GM12878 (cell line): ENCODE results near the gene CAVIN2. TPM values are rescaled to one million over a fixed set of nuclear protein-coding genes. Genes with fewer than 3 reads are reported as not detected.

Source experiments
- ATAC-seq: fragments of 200-7000 bp; cut with Tn5 transposase; 3 replicates; pipeline ENCODE4 v1.9.1; 2020; ENCODE audit warnings: mild to moderate bottlenecking, moderate library complexity
- BruUV-seq: library from RNA; stranded (reverse); fragments of 400-500 nt; replicated peaks from 2 replicates; lab custom pipeline; 2021; lab: Mats Ljungman, UMichigan
- CTCF ChIA-PET: fragments of 300-600 bp; sonication (Branson Sonifier 250); formaldehyde crosslinking; extraction: SDS; loops from one replicate; lab custom pipeline; 2021; ENCODE audit warnings: inconsistent platforms; lab: Yijun Ruan, JAX
- POLR2A ChIA-PET: fragments of 350-600 bp; formaldehyde crosslinking; extraction: SDS; loops from one replicate; lab custom pipeline; 2021; ENCODE audit warnings: inconsistent platforms; lab: Charles Lee
- RAD21 ChIA-PET: fragments of 300-600 bp; sonication (Branson Sonifier 250); formaldehyde crosslinking; loops from one replicate; lab custom pipeline; 2023; ENCODE audit warnings: antibody characterized with exemption; ENCODE audit not compliant: unreplicated experiment; lab: Charles Lee
- SMC1A ChIA-PET: fragments of 300-600 bp; sonication (Branson Sonifier 250); formaldehyde crosslinking; loops from one replicate; lab custom pipeline; 2023; ENCODE audit not compliant: unreplicated experiment, uncharacterized antibody; lab: Charles Lee
- DNase-seq: peaks from one replicate; pipeline ENCODE4 v3.0.0-alpha.2; 2011; ENCODE audit warnings: low read depth, low spot score
- FAIRE-seq: peaks from 3 replicates; lab custom pipeline; 2011; peaks lifted over from hg19 to GRCh38; lab: Jason Lieb, UNC
- H2AFZ ChIP-seq: 2 replicates; pipeline ENCODE4 v1.6.0; 2011; ENCODE audit warnings: low read depth, low read length, control low read depth; ENCODE audit not compliant: control insufficient read depth
- H3K27ac ChIP-seq: 2 replicates; pipeline ENCODE4 v1.5.1; 2011; ENCODE audit warnings: control low read depth; ENCODE audit not compliant: control insufficient read depth, insufficient read depth
- H3K27me3 ChIP-seq, 2 experiments: replicated peaks in 1 of 2; 2 replicates each; pipeline versions ENCODE4 v1.6.0 to v1.6.1; 2011; ENCODE audit warnings: low read length in 1 of 2; ENCODE audit not compliant: control insufficient read depth in 2 of 2, insufficient read depth in 2 of 2
- H3K36me3 ChIP-seq, 2 experiments: 2 replicates each; pipeline ENCODE4 v1.5.1; 2011; ENCODE audit warnings: low read length in 1 of 2; ENCODE audit not compliant: control insufficient read depth in 2 of 2, insufficient read depth in 2 of 2
- H3K4me1 ChIP-seq: 2 replicates; pipeline ENCODE4 v1.6.1; 2011; ENCODE audit warnings: mild to moderate bottlenecking, low read length, moderate library complexity, mixed read lengths; ENCODE audit not compliant: control insufficient read depth, insufficient read depth
- H3K4me2 ChIP-seq: 2 replicates; pipeline ENCODE4 v1.6.0; 2011; ENCODE audit warnings: control low read depth; ENCODE audit not compliant: control insufficient read depth, insufficient read depth
- H3K4me3 ChIP-seq: fragments of 200-600 bp; sonication (generic); 2 replicates; pipeline ENCODE4 v1.5.1; 2016
- H3K79me2 ChIP-seq: 2 replicates; pipeline ENCODE4 v1.6.0; 2011; ENCODE audit warnings: low read length; ENCODE audit not compliant: control insufficient read depth, insufficient read depth
- H3K9ac ChIP-seq: 2 replicates; pipeline ENCODE4 v1.8.0; 2011; ENCODE audit warnings: low read length, control low read depth, mixed read lengths; ENCODE audit not compliant: control insufficient read depth, insufficient read depth
- H3K9me3 ChIP-seq: replicated peaks from 3 replicates; pipeline ENCODE4 v1.5.1; 2011; ENCODE audit warnings: mild to moderate bottlenecking, low read length; ENCODE audit not compliant: control insufficient read depth, insufficient read depth
- H4K20me1 ChIP-seq: 2 replicates; pipeline ENCODE4 v1.6.0; 2011; ENCODE audit not compliant: control insufficient read depth, insufficient read depth
- BCL11A ChIP-seq: IDR thresholded peaks from 2 replicates; pipeline ENCODE4 v1.6.1; 2011; ENCODE audit warnings: low read depth, low read length
- CBX5 ChIP-seq: sonication (generic); IDR thresholded peaks from 2 replicates; pipeline ENCODE4 v1.6.1; 2016; ENCODE audit warnings: low read depth, moderate library complexity, mild to moderate bottlenecking, inconsistent platforms
- EP300 ChIP-seq, 2 experiments: fragments of 150-350 bp in 1 of 2; IDR thresholded peaks; 2 replicates each; pipeline ENCODE4 v1.6.1; 2011 to 2012; ENCODE audit warnings: low read depth in 2 of 2, low read length in 2 of 2, borderline replicate concordance in 1 of 2, improper control_type of control experiment in 1 of 2, inconsistent platforms in 1 of 2; ENCODE audit not compliant: control insufficient read depth in 1 of 2
- HDGF ChIP-seq: fragments of 450-650 bp; IDR thresholded peaks from 2 replicates; pipeline ENCODE4 v1.6.1; 2016; ENCODE audit warnings: antibody characterized with exemption
- MYB ChIP-seq: fragments of 150-350 bp; IDR thresholded peaks from 2 replicates; pipeline ENCODE4 v1.6.1; 2014; ENCODE audit warnings: mild to moderate bottlenecking, low read depth, low read length, borderline replicate concordance
- NFXL1 ChIP-seq: fragments of 450-650 bp; IDR thresholded peaks from 2 replicates; pipeline ENCODE4 v1.6.1; 2017; ENCODE audit warnings: antibody characterized with exemption, mild to moderate bottlenecking, borderline replicate concordance
- PAX5 ChIP-seq: IDR thresholded peaks from 2 replicates; pipeline ENCODE4 v1.6.1; 2011; ENCODE audit warnings: low read depth, low read length, borderline replicate concordance
- SMAD1 ChIP-seq: fragments of 450-650 bp; IDR thresholded peaks from 2 replicates; pipeline ENCODE4 v1.6.1; 2018; ENCODE audit warnings: mild to moderate bottlenecking, low read depth; ENCODE audit not compliant: partially characterized antibody
- YBX1 ChIP-seq: fragments of 450-650 bp; IDR thresholded peaks from 2 replicates; pipeline ENCODE4 v1.6.1; 2016; ENCODE audit warnings: antibody characterized with exemption
- ZNF217 ChIP-seq: fragments of 450-650 bp; IDR thresholded peaks from 2 replicates; pipeline ENCODE4 v1.6.1; 2017; ENCODE audit warnings: antibody characterized with exemption, mild to moderate bottlenecking
- ZZZ3 ChIP-seq: IDR thresholded peaks from 2 replicates; pipeline ENCODE4 v1.6.1; 2011; ENCODE audit warnings: low read depth; ENCODE audit not compliant: control insufficient read depth, insufficient read length
- WGBS: methylation state at CpG from one replicate; pipeline ENCODE4 v1.1.6; 2016; ENCODE audit warnings: low lambda C conversion rate; ENCODE audit not compliant: insufficient replicate concordance, insufficient coverage; ENCODE audit errors: missing lambda C conversion rate; 5-methylcytosine and 5-hydroxymethylcytosine counted together
- in situ Hi-C: fragments of 300-500 bp; cut with MboI; formaldehyde crosslinking; loops from 9 replicates; pipeline ENCODE4 v1.14.3; 2018; ENCODE audit warnings: mixed read lengths
- intact Hi-C: fragments of 100-400 bp; cut with micrococcal nuclease; formaldehyde crosslinking; loops from one replicate; pipeline ENCODE4 v1.14.2; 2022; ENCODE audit not compliant: unreplicated experiment
- polyA plus RNA-seq, 11 experiments: library from polyadenylated mRNA; depleted of rRNA in 4 of 11; unstranded in 6 of 11; stranded (reverse) in 5 of 11; fragments of >200 nt; fragmentation: Nextera tagmentation in 4 of 11; fragmentation: Illumina TruSeq in 1 of 11; extraction: Ambion mirVana in 4 of 11; extraction: Trizol in 1 of 11; gene quantifications; 1 replicate in 1 of 11; 2 replicates in 10 of 11; pipeline versions ENCODE4 v1.2.1 to v1.2.3, GENCODE V29; 2011 to 2016; ENCODE audit warnings: inconsistent platforms in 2 of 11, missing spikeins in 2 of 11, low read depth in 1 of 11
- total RNA-seq, 4 experiments: library from RNA; depleted of rRNA in 3 of 4; stranded (reverse); fragments of >200 nt in 3 of 4; fragmentation: Illumina TruSeq in 1 of 4; extraction: Trizol in 1 of 4; gene quantifications; 2 replicates each; pipeline versions ENCODE4 v1.2.1 to v1.2.3, GENCODE V29; 2013 to 2021
- TF ChIP-seq, protein P1 (sequence below): fragments of 450-650 bp; formaldehyde crosslinking; IDR thresholded peaks from 2 replicates; pipeline ENCODE4 v1.4.0; 2022; ENCODE audit warnings: mild to moderate bottlenecking, moderate library complexity
- TF ChIP-seq, protein P2 (sequence below): fragments of 150-350 bp; IDR thresholded peaks from 2 replicates; pipeline ENCODE4 v1.6.1; 2016; ENCODE audit warnings: low read depth, low read length
- TF ChIP-seq, protein P3 (sequence below): fragments of 450-650 bp; IDR thresholded peaks from 2 replicates; pipeline ENCODE4 v1.6.1; 2017; ENCODE audit warnings: mild to moderate bottlenecking, low read depth, inconsistent platforms; ENCODE audit not compliant: poor library complexity, severe bottlenecking

Gene CAVIN2
- total and polyA plus RNA-seq, 10 of the 15 experiments (the other 5 are each of a cell fraction or from before 2014, with no cell fraction given) = not detected

DNA sequence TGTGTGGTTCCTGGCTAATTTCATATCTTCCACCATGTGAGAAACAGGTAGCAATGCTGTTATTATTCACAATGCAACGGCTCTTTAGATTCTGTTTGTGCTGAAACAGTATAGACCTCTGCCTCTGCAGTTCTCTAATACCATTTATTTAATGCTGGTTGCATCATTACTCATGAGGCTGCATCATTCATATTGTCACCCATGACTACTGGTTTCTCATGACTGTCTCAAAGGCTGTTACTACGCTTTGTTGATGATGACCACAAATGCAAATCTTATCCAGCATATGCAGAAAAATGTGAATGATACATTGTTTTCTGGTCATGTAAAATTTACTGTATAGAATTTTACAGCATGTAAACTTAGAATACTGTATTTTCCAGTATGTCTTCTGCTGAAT lies 22.5 kb downstream of the CAVIN2 start (continued):
- no peak for TF ChIP-seq SMAD1
- TF ChIP-seq, protein P1, sequence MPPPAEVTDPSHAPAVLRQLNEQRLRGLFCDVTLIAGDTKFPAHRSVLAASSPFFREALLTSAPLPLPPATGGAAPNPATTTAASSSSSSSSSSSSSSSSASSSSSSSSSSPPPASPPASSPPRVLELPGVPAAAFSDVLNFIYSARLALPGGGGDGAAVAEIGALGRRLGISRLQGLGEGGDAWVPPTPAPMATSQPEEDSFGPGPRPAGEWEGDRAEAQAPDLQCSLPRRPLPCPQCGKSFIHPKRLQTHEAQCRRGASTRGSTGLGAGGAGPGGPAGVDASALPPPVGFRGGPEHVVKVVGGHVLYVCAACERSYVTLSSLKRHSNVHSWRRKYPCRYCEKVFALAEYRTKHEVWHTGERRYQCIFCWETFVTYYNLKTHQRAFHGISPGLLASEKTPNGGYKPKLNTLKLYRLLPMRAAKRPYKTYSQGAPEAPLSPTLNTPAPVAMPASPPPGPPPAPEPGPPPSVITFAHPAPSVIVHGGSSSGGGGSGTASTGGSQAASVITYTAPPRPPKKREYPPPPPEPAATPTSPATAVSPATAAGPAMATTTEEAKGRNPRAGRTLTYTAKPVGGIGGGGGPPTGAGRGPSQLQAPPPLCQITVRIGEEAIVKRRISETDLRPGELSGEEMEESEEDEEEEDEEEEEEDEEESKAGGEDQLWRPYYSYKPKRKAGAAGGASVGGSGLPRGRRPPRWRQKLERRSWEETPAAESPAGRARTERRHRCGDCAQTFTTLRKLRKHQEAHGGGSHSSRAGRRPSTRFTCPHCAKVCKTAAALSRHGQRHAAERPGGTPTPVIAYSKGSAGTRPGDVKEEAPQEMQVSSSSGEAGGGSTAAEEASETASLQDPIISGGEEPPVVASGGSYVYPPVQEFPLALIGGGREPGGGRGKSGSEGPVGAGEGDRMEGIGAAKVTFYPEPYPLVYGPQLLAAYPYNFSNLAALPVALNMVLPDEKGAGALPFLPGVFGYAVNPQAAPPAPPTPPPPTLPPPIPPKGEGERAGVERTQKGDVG = no peak

DNA sequence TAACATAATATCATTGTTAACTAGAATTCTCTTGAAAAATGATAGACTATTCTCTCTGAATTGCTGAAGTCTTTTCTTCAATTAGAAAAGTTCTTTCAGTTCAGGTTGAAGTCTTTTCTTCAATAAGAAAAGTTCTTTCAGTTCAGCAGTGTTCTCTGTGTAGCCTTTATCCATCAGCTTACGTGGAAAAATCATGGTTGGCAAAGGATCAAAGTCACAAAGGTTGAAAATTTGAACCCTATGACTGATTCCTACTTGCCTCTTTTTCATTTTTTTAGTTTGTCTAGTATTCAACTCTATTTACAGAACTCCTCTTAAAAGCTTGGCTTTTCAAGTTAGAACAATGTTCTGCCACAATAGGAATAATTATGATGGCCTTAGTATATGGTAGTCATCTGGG lies 25.8 kb downstream of the CAVIN2 start:
- WGBS = 0% methylated on average over 1 of the region's 1 CpG
- H4K20me1 ChIP-seq = no peaks in the 10 kb centered on the region
- ChIA-PET SMC1A (no interaction called here), RAD21 (no interaction called here), CTCF (no interaction called here), POLR2A (no interaction called here)
- H2AFZ ChIP-seq = no peak overlapping the region
- in situ Hi-C loops = no loop called here
- H3K9ac ChIP-seq = no peak overlapping the region
- H3K4me2 ChIP-seq = no peak overlapping the region
- TF ChIP-seq ZZZ3 (no peak), BCL11A (no peak), CBX5 (no peak), ZNF217 (no peak), MYB (no peak), EP300 (IDR thresholded peaks at IDR 0.05; ENCODE audit: borderline replicate concordance in 1 of 2, control insufficient read depth in 1 of 2, low read depth in 2 of 2, low read length in 2 of 2) (no peak), NFXL1 (no peak), YBX1 (no peak), PAX5 (no peak), HDGF (no peak)
- TF ChIP-seq, protein P2, sequence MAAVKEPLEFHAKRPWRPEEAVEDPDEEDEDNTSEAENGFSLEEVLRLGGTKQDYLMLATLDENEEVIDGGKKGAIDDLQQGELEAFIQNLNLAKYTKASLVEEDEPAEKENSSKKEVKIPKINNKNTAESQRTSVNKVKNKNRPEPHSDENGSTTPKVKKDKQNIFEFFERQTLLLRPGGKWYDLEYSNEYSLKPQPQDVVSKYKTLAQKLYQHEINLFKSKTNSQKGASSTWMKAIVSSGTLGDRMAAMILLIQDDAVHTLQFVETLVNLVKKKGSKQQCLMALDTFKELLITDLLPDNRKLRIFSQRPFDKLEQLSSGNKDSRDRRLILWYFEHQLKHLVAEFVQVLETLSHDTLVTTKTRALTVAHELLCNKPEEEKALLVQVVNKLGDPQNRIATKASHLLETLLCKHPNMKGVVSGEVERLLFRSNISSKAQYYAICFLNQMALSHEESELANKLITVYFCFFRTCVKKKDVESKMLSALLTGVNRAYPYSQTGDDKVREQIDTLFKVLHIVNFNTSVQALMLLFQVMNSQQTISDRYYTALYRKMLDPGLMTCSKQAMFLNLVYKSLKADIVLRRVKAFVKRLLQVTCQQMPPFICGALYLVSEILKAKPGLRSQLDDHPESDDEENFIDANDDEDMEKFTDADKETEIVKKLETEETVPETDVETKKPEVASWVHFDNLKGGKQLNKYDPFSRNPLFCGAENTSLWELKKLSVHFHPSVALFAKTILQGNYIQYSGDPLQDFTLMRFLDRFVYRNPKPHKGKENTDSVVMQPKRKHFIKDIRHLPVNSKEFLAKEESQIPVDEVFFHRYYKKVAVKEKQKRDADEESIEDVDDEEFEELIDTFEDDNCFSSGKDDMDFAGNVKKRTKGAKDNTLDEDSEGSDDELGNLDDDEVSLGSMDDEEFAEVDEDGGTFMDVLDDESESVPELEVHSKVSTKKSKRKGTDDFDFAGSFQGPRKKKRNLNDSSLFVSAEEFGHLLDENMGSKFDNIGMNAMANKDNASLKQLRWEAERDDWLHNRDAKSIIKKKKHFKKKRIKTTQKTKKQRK = no peak
- TF ChIP-seq, protein P3, sequence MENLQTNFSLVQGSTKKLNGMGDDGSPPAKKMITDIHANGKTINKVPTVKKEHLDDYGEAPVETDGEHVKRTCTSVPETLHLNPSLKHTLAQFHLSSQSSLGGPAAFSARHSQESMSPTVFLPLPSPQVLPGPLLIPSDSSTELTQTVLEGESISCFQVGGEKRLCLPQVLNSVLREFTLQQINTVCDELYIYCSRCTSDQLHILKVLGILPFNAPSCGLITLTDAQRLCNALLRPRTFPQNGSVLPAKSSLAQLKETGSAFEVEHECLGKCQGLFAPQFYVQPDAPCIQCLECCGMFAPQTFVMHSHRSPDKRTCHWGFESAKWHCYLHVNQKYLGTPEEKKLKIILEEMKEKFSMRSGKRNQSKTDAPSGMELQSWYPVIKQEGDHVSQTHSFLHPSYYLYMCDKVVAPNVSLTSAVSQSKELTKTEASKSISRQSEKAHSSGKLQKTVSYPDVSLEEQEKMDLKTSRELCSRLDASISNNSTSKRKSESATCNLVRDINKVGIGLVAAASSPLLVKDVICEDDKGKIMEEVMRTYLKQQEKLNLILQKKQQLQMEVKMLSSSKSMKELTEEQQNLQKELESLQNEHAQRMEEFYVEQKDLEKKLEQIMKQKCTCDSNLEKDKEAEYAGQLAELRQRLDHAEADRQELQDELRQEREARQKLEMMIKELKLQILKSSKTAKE = no peak
- H3K36me3 ChIP-seq = no peaks in the 10 kb centered on the region
- H3K4me3 ChIP-seq = no peak overlapping the region
- no peaks in the 10 kb centered on the region for H3K9me3 ChIP-seq
- FAIRE-seq (no peak), ATAC-seq (no peak), DNase-seq (no peak)
- H3K79me2 ChIP-seq = no peaks in the 10 kb centered on the region
- no peak overlapping the region for H3K27ac ChIP-seq
- no peaks in the 10 kb centered on the region for H3K4me1 ChIP-seq
- BruUV-seq = no TSS peak
- intact Hi-C loops = no loop called here
- H3K27me3 ChIP-seq = peaks cover 7% of the 10 kb centered on the region in 2 experiments; a peak in 3 of 4 replicates
